Testis (tissue), 2 donors: Measurements from ENCODE around the gene VIPR1.

Experiments used
- CTCF ChIP-seq, 3 experiments: fragments of 450-650 bp in 2 of 3; fragments of 200-600 bp in 1 of 3; sonication (generic) in 1 of 3; IDR thresholded peaks; one replicate each; pipeline ENCODE4 v1.5.1; 2016 to 2019; ENCODE audit warnings: antibody characterized with exemption in 3 of 3, mild to moderate bottlenecking in 2 of 3, moderate library complexity in 1 of 3
- POLR2A ChIP-seq: fragments of 450-650 bp; IDR thresholded peaks from one replicate; pipeline ENCODE4 v1.6.1; 2017; ENCODE audit warnings: antibody characterized with exemption, mild to moderate bottlenecking, moderate library complexity

GRCh38 chr3:42533161-42533897, 30.9 kb downstream of the VIPR1 start:
- TF ChIP-seq POLR2A (no peak), CTCF (IDR thresholded peaks at IDR 0.05) (no peak)
